AG10803 (cell line): ENCODE results near the gene MINDY4B.

ENCODE experiments used
- DNase-seq: peaks from one replicate; pipeline ENCODE4 v3.0.0; 2010; ENCODE audit warnings: low read depth
- H3K4me3 ChIP-seq: 2 replicates; pipeline ENCODE4 v1.5.1; 2011; ENCODE audit warnings: mild to moderate bottlenecking, low read length, control low read depth
- TF ChIP-seq, protein P1 (sequence below): conservative IDR thresholded peaks from 2 replicates; pipeline ENCODE4 v1.5.1; 2011; ENCODE audit warnings: mild to moderate bottlenecking, low read length, control low read depth, inconsistent platforms

MINDY4B gene

DNA sequence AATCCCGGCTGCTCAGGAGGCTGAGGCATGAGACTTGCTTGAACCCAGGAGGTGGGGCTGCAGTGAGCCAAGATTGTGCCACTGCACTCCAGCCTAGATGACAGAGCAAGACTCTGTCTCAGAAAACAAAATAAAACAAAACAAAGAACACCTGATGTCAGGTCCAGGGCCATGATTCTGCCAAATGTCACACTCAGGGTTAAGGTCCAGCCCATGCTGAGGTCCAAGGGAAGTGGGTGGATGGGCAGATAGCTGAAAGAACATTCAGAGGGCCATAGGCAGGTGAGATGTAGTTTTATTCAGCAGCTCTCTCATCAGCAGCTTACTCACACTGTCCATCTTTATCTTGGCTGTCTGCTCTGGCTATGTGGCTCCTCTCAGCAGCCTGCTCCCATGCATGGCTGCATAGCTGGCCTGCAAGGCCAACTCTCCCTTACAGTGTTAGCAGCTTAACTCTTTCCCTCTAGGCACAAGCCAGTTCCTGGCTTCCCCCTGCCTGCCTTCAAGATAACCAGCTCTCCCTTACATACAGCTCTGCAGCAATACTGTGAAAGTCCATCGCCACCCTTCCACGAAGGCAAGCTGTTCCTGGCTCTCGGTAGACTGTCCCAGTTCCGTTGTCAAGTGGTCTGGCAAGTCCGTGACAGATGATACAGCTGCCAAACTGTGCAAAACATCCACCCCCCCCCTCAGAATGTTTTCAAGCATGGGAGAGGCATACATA is 79.9 kb downstream of the MINDY4B start:
- TF ChIP-seq, protein P1, sequence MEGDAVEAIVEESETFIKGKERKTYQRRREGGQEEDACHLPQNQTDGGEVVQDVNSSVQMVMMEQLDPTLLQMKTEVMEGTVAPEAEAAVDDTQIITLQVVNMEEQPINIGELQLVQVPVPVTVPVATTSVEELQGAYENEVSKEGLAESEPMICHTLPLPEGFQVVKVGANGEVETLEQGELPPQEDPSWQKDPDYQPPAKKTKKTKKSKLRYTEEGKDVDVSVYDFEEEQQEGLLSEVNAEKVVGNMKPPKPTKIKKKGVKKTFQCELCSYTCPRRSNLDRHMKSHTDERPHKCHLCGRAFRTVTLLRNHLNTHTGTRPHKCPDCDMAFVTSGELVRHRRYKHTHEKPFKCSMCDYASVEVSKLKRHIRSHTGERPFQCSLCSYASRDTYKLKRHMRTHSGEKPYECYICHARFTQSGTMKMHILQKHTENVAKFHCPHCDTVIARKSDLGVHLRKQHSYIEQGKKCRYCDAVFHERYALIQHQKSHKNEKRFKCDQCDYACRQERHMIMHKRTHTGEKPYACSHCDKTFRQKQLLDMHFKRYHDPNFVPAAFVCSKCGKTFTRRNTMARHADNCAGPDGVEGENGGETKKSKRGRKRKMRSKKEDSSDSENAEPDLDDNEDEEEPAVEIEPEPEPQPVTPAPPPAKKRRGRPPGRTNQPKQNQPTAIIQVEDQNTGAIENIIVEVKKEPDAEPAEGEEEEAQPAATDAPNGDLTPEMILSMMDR: no peak
- no peak for DNase-seq
- H3K4me3 ChIP-seq: no peak overlapping the region

DNA sequence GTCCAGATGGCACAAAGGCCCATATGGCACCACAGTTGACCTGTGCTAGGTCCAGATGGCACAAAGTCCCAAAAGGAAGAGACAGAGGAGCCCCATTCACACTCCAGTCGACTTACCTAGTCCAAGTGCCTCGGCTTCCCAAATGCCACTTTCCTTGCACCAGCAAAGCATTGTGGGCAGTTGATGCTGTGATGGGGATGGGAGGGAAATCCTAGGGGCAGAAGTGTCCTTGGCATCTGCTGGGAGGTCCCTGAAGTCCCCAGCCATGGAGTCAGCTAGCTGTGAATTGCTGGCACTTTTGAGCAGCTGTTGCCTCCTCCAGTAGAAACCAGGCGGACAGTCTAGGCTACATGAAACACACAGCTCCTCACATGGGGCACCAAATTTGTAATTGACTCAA is 82.0 kb downstream of the MINDY4B start:
- TF ChIP-seq, protein P1: no peak
- no peak for DNase-seq
- H3K4me3 ChIP-seq: no peak overlapping the region

DNA sequence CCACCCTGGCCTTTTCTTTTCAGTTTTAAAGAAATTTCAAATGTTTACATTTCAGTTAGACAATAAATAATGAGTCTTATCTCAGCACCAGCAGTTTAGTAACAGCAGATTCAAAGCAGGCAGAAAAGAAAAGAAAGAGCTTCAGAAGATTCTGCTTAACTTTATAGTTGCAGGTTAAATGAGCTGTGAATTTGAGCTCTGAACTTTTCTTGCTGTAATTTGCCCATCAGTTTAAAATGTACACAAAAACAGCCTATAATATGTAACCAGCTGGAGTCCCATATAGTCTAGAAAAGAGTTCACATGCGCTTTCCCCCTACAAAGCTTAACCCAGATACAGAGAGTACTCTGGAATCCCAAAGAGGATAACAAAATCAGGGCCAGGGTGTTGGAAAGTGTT is 82.6 kb downstream of the MINDY4B start:
- TF ChIP-seq, protein P1: no peak
- H3K4me3 ChIP-seq: no peak overlapping the region
- no peak for DNase-seq
